Stimulated activated CD4-positive, alpha-beta T cell treated with anti-CD3 and anti-CD28 coated beads, Interleukin-12 subunit alpha, Interleukin-12 subunit beta, amount 100 ng/mL, for 4 hours (primary cell): ENCODE measurements around the gene USP11.

ENCODE experiments used
- DNase-seq: peaks from one replicate; pipeline ENCODE4 v3.0.0-alpha.2; 2020

USP11 gene

DNA sequence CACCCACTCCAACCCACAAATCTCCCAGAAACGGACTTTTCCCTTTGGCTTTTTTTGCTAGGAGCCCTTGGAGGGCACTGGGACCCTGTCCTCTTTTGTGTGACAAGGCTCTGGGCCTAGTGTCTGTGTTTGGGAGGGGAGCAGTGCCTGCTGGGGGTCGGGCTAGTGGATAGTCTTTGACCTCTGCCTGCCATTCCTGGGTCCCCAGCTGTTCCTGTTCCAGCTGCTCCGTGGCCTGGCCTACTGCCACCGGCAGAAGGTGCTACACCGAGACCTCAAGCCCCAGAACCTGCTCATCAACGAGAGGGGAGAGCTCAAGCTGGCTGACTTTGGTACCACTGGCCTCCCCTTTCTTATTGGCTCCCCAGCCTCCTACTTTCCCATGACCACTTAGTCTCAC lies 6.7 kb upstream of the USP11 start:
- no peak for DNase-seq

DNA sequence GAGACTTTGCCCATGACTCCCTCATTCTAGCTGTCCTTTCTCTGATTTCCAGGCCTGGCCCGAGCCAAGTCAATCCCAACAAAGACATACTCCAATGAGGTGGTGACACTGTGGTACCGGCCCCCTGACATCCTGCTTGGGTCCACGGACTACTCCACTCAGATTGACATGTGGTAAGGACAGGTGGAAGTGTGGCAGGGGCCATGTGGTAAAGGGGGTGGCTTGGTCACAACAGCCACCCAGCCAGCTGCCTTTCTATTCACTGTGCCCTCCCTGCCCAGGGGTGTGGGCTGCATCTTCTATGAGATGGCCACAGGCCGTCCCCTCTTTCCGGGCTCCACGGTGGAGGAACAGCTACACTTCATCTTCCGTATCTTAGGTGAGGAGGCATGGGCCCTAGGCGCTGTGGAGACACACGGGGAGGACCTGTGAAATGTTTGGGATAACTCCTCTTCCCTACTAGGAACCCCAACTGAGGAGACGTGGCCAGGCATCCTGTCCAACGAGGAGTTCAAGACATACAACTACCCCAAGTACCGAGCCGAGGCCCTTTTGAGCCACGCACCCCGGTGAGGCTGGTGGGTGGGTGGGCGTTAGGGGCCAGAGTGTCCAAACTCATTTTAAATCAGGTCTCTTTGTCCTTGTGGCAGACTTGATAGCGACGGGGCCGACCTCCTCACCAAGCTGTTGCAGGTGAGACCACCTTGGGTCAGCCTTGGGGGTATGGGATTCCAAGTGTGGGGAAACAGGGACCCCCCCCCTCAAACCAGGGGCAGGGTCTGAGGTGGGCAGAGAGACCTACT lies 6.1 kb upstream of the USP11 start:
- DNase-seq = no peak

GRCh38 chrX:47227334-47227583 lies 5.5 kb upstream of the USP11 start:
- DNase-seq = no peak

GRCh38 chrX:47228550-47229270 lies 4.1 kb upstream of the USP11 start:
- no peak for DNase-seq

DNA sequence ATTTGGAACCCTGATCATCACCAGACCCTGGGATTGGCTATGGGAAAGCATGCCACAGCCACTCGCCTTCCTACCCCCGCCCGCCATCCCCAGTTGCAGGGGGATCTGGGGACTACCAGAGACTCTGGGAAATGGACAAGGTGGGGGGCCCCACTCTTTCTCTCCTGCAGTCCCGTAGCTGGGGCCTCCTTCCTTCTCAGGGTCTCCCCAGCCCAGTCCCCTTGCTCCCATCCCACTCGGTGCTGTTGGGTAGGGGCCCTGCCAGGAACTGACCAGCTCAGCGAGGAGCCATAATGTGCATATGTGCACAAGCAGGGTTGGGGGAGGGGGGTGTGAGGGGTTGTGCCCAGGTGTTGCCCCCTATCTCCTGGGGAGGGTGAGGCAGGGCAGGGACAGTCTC lies 3.4 kb upstream of the USP11 start:
- no peak for DNase-seq

DNA sequence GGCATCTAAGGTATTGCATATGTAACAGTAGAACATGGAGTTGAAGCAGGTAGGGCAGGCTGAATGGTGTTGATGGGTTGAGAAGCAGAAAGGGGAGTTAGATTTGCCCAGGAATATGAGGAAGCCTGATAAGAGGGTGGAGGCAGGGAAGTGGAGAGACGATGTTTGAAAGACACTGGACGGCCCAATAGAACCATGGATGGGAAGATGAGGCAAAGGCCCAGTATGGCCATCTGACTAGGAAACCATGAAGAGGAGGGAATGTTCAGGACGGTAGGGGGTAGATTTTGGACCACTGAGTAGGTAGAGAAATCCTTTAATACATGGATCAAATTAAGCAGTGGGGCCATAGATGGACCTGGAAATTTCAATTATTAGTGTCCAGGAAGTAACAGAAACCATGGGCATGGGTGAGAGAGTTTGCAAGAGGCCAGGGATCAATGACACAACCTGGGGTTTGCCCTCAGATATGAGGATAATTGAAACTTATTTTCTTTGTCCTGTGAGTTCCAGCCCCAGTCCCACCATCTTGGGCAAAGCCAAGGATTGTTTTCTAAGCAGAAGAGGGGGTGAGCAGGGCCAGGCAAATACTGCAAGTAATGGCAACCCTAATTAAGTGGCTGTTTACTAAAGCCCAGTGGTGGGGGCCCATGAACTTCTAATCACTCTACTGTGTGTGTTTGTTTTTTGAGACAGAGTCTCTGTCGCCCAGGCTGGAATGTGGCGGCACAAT lies 2.5 kb upstream of the USP11 start:
- DNase-seq = no peak

- no peak for DNase-seq
These were observed 1.6 kb upstream of the USP11 start for GRCh38 chrX:47231167-47231566.

GRCh38 chrX:47232197-47232802 lies 509 bp upstream of the USP11 start:
- no peak for DNase-seq

- DNase-seq = peak; percentile 82
These were observed 714 bp downstream of the USP11 start for GRCh38 chrX:47233333-47234113.

DNA sequence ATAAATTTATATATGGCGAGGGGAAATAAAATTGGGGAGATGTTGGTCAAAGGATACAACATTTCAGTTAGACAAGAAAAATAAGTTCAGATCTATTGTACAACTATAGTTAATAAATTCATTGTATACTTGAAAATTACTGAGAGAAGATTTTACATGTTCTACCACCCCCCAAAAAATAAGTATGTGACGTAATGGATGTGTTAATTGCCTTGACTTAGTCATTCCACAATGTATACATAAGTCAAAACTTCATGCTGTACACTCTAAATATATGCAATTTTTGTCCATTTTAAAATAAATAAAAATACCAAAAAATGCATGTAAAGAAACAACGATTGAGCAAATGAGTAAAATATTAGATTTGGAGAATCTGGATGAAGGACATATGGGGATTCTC lies 1.8 kb downstream of the USP11 start:
- DNase-seq = no peak

- no peak for DNase-seq
These were observed 2.9 kb downstream of the USP11 start for GRCh38 chrX:47235691-47236103.

GRCh38 chrX:47239199-47239598 lies 6.4 kb downstream of the USP11 start:
- DNase-seq = no peak

- DNase-seq = no peak
These were observed 7.2 kb downstream of the USP11 start for GRCh38 chrX:47239898-47240545.

DNA sequence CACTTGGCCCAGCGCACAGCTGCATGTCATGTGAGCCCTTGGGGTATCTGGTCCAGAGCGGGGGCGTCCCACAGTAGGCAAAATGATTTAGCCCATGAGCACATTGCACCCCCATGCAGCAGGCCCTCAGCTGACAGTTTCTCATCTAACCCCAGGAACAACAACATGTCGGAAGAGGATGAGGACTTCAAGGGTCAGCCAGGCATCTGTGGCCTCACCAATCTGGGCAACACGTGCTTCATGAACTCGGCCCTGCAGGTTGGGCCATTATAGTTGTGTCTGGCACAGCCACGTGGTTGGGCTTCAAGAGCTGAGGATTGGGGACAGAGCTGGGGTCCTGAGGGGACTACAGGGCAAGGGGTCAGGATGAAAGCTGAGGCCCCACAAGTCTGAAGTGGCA lies 7.8 kb downstream of the USP11 start:
- DNase-seq = no peak

DNA sequence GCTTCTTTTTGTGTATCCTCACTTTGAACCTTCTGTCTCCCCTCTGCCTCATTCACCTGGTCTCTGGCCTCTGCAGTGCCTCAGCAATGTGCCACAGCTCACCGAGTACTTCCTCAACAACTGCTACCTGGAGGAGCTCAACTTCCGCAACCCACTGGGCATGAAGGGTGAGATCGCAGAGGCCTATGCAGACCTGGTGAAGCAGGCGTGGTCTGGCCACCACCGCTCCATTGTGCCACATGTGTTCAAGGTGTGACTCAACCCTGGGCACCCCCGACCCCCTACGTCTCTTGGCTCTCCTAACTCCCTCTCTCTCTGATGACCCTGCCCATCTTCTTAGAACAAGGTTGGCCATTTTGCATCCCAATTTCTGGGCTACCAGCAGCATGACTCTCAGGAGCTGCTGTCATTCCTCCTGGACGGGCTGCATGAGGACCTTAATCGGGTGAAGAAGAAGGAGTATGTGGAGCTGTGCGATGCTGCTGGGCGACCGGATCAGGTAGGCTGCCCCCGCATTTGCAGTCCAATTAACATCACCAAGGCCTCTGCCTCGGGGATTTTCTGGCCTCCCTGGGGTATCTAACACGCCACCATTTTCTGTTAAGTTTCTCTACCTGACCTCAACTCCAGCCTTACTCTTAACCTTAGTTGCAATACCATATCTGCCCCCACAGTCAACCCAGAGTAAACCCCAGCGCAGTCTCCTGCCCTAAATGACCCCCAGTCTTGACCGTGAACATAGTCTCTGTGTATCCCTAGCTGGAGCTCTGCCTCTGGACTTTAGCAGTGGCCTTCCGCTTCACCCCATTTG lies 8.6 kb downstream of the USP11 start:
- DNase-seq = no peak

DNA sequence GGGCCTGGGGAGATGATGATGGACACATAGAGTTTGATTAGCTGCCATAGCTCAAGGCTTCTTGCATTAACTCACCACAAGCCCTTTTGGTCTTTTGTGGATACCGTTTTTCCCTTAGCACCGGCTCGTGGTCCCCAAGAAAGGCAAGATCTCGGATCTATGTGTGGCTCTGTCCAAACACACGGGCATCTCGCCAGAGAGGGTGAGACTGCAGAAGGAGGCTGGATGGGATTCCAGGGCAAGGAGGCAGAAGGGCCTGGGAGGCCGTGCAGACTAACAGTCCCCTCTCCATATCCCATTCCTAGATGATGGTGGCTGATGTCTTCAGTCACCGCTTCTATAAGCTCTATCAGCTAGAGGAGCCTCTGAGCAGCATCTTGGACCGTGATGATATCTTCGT lies 9.5 kb downstream of the USP11 start:
- no peak for DNase-seq

DNA sequence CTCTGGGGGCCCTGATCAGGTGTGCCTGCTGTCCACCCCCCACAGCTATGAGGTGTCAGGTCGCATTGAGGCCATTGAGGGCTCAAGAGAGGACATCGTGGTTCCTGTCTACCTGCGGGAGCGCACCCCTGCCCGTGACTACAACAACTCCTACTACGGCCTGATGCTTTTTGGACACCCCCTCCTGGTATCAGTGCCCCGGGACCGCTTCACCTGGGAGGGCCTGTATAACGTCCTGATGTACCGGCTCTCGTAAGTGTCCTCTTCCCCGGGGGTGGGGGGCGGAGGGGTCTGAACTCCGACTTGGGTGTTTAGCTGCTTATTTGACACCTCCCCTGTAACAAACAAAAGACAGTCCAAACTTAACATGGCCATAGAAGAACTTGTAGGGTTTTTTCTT lies 10.5 kb downstream of the USP11 start:
- no peak for DNase-seq

GRCh38 chrX:47244676-47245075 lies 11.9 kb downstream of the USP11 start:
- DNase-seq = no peak

GRCh38 chrX:47245156-47245555 lies 12.3 kb downstream of the USP11 start:
- no peak for DNase-seq

GRCh38 chrX:47247206-47247998 lies 14.6 kb downstream of the USP11 start:
- no peak for DNase-seq

- no peak for DNase-seq
These were observed 15.2 kb downstream of the USP11 start for GRCh38 chrX:47247999-47248320.
